K562 (cell line): ENCODE measurements around the gene PDE8A. TPM values are rescaled to one million over a fixed set of nuclear protein-coding genes. Genes with fewer than 3 reads are reported as not detected.

ENCODE experiments used
- ATAC-seq: fragments of 200-7000 bp; cut with Tn5 transposase; 3 replicates; pipeline ENCODE4 v1.9.1; 2020; ENCODE audit warnings: moderate library complexity
- BruUV-seq: library from RNA; stranded (reverse); fragments of 400-500 nt; replicated peaks from 2 replicates; lab custom pipeline; 2021; lab: Mats Ljungman, UMichigan
- CTCF ChIA-PET: fragments of 300-600 bp; formaldehyde crosslinking; extraction: SDS; loops from one replicate; lab custom pipeline; 2021; ENCODE audit warnings: low intra/inter-chr PET ratio; lab: Yijun Ruan, JAX
- POLR2A ChIA-PET: fragments of 300-600, 350-650 bp; sonication (Branson Sonifier 250); formaldehyde crosslinking; extraction: SDS; loops from one replicate; lab custom pipeline; 2021; ENCODE audit warnings: antibody characterized with exemption, inconsistent platforms; lab: Yijun Ruan, JAX
- DNase-seq, 4 experiments: peaks; one replicate each; pipeline versions ENCODE4 v3.0.0 to v3.0.0-alpha.2; 2011 to 2018; ENCODE audit warnings: low spot score in 3 of 4, mixed read lengths in 3 of 4; ENCODE audit errors: extremely low read depth in 1 of 4
- FAIRE-seq: peaks from 2 replicates; lab custom pipeline; 2011; peaks lifted over from hg19 to GRCh38; lab: Jason Lieb, UNC
- H2AFZ ChIP-seq: 2 replicates; pipeline ENCODE4 v1.6.0; 2011; ENCODE audit warnings: low read depth, low read length, control low read depth, inconsistent platforms
- H3K27ac ChIP-seq: fragments of 200-600 bp; 3 replicates; pipeline ENCODE4 v1.8.0; 2011; ENCODE audit warnings: low read depth, mild to moderate bottlenecking, control low read depth, inconsistent platforms, low read length, moderate library complexity, mixed read lengths; ENCODE audit errors: extremely low read depth
- H3K27me3 ChIP-seq, 2 experiments: fragments of 300-600 bp in 1 of 2; 2 replicates in 1 of 2; 3 replicates in 1 of 2; pipeline versions ENCODE4 v1.6.0 to v1.8.0; 2011; ENCODE audit warnings: inconsistent platforms in 2 of 2, low read length in 2 of 2, mild to moderate bottlenecking in 1 of 2, mixed read lengths in 1 of 2, moderate library complexity in 1 of 2; ENCODE audit not compliant: control insufficient read depth in 2 of 2, insufficient read depth in 2 of 2
- H3K36me3 ChIP-seq: fragments of 300-600 bp; 3 replicates; pipeline ENCODE4 v1.8.0; 2011; ENCODE audit warnings: mild to moderate bottlenecking, low read length, inconsistent platforms; ENCODE audit not compliant: control insufficient read depth, insufficient read depth
- H3K4me1 ChIP-seq, 2 experiments: fragments of 200-600 bp in 1 of 2; replicated peaks in 1 of 2; 2 replicates in 1 of 2; 3 replicates in 1 of 2; pipeline versions ENCODE4 v1.5.1 to v1.8.0; 2011; ENCODE audit warnings: inconsistent platforms in 2 of 2, low read length in 2 of 2, mild to moderate bottlenecking in 1 of 2, mixed read lengths in 1 of 2, moderate library complexity in 1 of 2; ENCODE audit not compliant: control insufficient read depth in 2 of 2, insufficient read depth in 2 of 2
- H3K4me2 ChIP-seq: 2 replicates; pipeline ENCODE4 v1.6.1; 2011; ENCODE audit warnings: low read length, control low read depth, inconsistent platforms, mixed read lengths; ENCODE audit not compliant: insufficient read depth
- H3K4me3 ChIP-seq: fragments of 200-600 bp; sonication (generic), shearing (Covaris generic); 2 replicates; pipeline ENCODE4 v1.5.1; 2016; ENCODE audit warnings: control low read depth, inconsistent platforms
- H3K79me2 ChIP-seq: fragments of 200-600 bp; 3 replicates; pipeline ENCODE4 v1.8.0; 2011; ENCODE audit warnings: low read length, inconsistent platforms; ENCODE audit not compliant: control insufficient read depth, insufficient read depth
- H3K9ac ChIP-seq, 2 experiments: 2 replicates each; pipeline versions ENCODE4 v1.6.0 to v1.6.1; 2011; ENCODE audit warnings: low read depth in 2 of 2, low read length in 2 of 2, control low read depth in 1 of 2, inconsistent platforms in 1 of 2, mild to moderate bottlenecking in 1 of 2, mixed read lengths in 1 of 2; ENCODE audit not compliant: insufficient read depth in 1 of 2
- H3K9me1 ChIP-seq: one replicate; pipeline ENCODE4 v1.6.0; 2011; ENCODE audit warnings: inconsistent platforms, mild to moderate bottlenecking, low read length, moderate library complexity; ENCODE audit not compliant: control insufficient read depth, insufficient read depth
- H3K9me3 ChIP-seq: replicated peaks from 2 replicates; pipeline ENCODE4 v1.5.1; 2011; ENCODE audit warnings: low read depth, low read length, inconsistent platforms; ENCODE audit not compliant: control insufficient read depth, insufficient read depth
- H4K20me1 ChIP-seq: replicated peaks from 2 replicates; pipeline ENCODE4 v1.6.1; 2011; ENCODE audit warnings: low read length, inconsistent platforms, mixed read lengths; ENCODE audit not compliant: control insufficient read depth, insufficient read depth
- ATF3 ChIP-seq, 2 experiments: fragments of 450-650 bp in 1 of 2; sonication (generic) in 1 of 2; formaldehyde crosslinking in 1 of 2; IDR thresholded peaks in 1 of 2; conservative IDR thresholded peaks in 1 of 2; 2 replicates each; pipeline versions ENCODE4 v1.6.1 to v1.8.1; 2016 to 2023; ENCODE audit warnings: mild to moderate bottlenecking in 2 of 2, moderate library complexity in 2 of 2, inconsistent platforms in 1 of 2, missing genetic modification reagents in 1 of 2
- ATF4 ChIP-seq: fragments of 450-650 bp; formaldehyde crosslinking; IDR thresholded peaks from 2 replicates; pipeline ENCODE4 v1.4.0; 2022; ENCODE audit warnings: mild to moderate bottlenecking, moderate library complexity
- CEBPG ChIP-seq, 3 experiments: fragments of 200-800 bp in 1 of 3; sonication (Bioruptor generic) in 1 of 3; sonication (generic) in 1 of 3; formaldehyde crosslinking in 1 of 3; IDR thresholded peaks in 2 of 3; conservative IDR thresholded peaks in 1 of 3; 2 replicates each; pipeline versions ENCODE4 v1.6.1 to v1.8.0; 2016 to 2022; ENCODE audit warnings: missing compliant biosample characterization in 2 of 3, missing genetic modification characterization in 2 of 3, mild to moderate bottlenecking in 1 of 3, missing genetic modification reagents in 1 of 3
- CHAMP1 ChIP-seq: fragments of 450-650 bp; IDR thresholded peaks from 2 replicates; pipeline ENCODE4 v1.6.1; 2016; ENCODE audit warnings: mild to moderate bottlenecking
- GABPA ChIP-seq: fragments of 200-800 bp; sonication (Bioruptor generic); conservative IDR thresholded peaks from 2 replicates; pipeline ENCODE4 v1.6.1; 2016; ENCODE audit warnings: low read depth, missing genetic modification characterization, missing compliant biosample characterization
- SIX5 ChIP-seq, 2 experiments: IDR thresholded peaks; 2 replicates each; pipeline ENCODE4 v1.6.1; 2011; ENCODE audit warnings: low read length in 2 of 2, borderline replicate concordance in 1 of 2, low read depth in 1 of 2, mild to moderate bottlenecking in 1 of 2, moderate library complexity in 1 of 2; ENCODE audit not compliant: insufficient read depth in 1 of 2
- ZBTB5 ChIP-seq: fragments of 450-650 bp; IDR thresholded peaks from 2 replicates; pipeline ENCODE4 v1.6.1; 2017; ENCODE audit warnings: antibody characterized with exemption
- ZNF3 ChIP-seq: fragments of 250-450 bp; sonication (Bioruptor Pico); IDR thresholded peaks from 2 replicates; pipeline ENCODE4 v1.5.0; 2021; ENCODE audit warnings: mild to moderate bottlenecking, moderate library complexity
- ZSCAN32 ChIP-seq: fragments of 450-650 bp; formaldehyde crosslinking; IDR thresholded peaks from 2 replicates; pipeline ENCODE4 v1.4.0; 2020; ENCODE audit warnings: mild to moderate bottlenecking, moderate library complexity
- WGBS: fragments of 100-300 bp; shearing (Covaris generic); methylation state at CpG from one replicate; pipeline ENCODE4 v1.1.6; 2016; ENCODE audit warnings: low coverage, mixed read lengths; ENCODE audit not compliant: insufficient coverage; ENCODE audit errors: missing lambda C conversion rate; 5-methylcytosine and 5-hydroxymethylcytosine counted together
- in situ Hi-C: fragments of 300-500 bp; cut with MboI; formaldehyde crosslinking; loops from 4 replicates; pipeline ENCODE4 v1.15.0; 2018; ENCODE audit warnings: inconsistent platforms, mixed read lengths
- intact Hi-C: fragments of 100-400 bp; cut with micrococcal nuclease; formaldehyde crosslinking; loops from 2 replicates; pipeline ENCODE4 v1.14.2; 2022
- polyA plus RNA-seq, 8 experiments: library from polyadenylated mRNA; depleted of rRNA in 4 of 8; stranded (reverse) in 5 of 8; unstranded in 3 of 8; fragments of >200 nt; fragmentation: Nextera tagmentation in 2 of 8; fragmentation: Illumina TruSeq in 1 of 8; extraction: Ambion mirVana in 2 of 8; extraction: Trizol in 1 of 8; gene quantifications; 2 replicates each; pipeline versions ENCODE4 v1.2.1 to v1.2.3, GENCODE V29; 2011 to 2014; ENCODE audit warnings: inconsistent platforms in 1 of 8, missing spikeins in 1 of 8
- total RNA-seq, 7 experiments: library from RNA; depleted of rRNA in 6 of 7; stranded (reverse); fragments of >200 nt in 6 of 7; fragmentation: Illumina TruSeq in 2 of 7; extraction: Trizol in 2 of 7; gene quantifications; 2 replicates each; pipeline versions ENCODE4 v1.2.1 to v1.2.3, GENCODE V29; 2011 to 2021; ENCODE audit warnings: low replicate concordance in 1 of 7

The PDE8A gene
- total and polyA plus RNA-seq, 9 of the 15 experiments (the other 6 are each of a cell fraction or from before 2014, with no cell fraction given), result 5.9 to 40.3 (median 19.8) TPM

DNA sequence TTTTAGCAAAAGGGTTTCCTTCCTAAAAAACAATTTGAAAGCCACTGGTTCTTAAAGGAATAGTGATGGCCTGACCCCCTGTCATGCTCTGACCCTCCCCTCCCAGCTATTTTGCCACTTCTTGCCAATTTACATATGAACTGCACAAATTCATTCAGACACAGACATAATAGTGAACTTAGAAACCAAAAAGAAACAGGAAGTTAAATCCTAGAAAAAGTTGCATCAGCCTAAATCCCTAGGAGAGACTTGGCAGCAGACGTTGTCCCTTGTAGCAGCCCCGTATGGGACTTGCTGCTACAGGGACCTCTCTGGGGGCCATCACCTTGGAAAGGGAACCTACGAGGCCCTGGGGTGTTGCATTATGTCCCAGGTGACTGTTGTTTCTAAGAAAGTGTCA, 14.3 kb upstream of the PDE8A start:
- Histone ChIP-seq H4K20me1 (no peaks in the 10 kb centered on the region), H2AFZ (peak overlapping the region; percentile 18; the same call in 1 of the 2 replicates), H3K4me1 (peaks cover 0 to 12% of the 10 kb centered on the region in 2 experiments; a peak in 3 of 5 replicates), H3K79me2 (no peaks in the 10 kb centered on the region), H3K9me3 (0 out of 2 replicates have a peak, but pooled peaks cover 5% of the 10 kb centered on the region), H3K9ac (no peak overlapping the region), H3K4me2 (no peak overlapping the region), H3K36me3 (no peaks in the 10 kb centered on the region), H3K4me3 (no peak overlapping the region), H3K27ac (no peak overlapping the region; the same call in 2 of the 3 replicates), H3K27me3 (no peaks in the 10 kb centered on the region), H3K9me1 (no peaks in the 10 kb centered on the region)
- TF ChIP-seq ZNF3 (no peak), ATF4 (CRISPR knock-in tag) (peak; percentile 75; the same call in 1 of the 2 replicates), SIX5 (IDR thresholded peaks at IDR 0.05; ENCODE audit: borderline replicate concordance in 1 of 2, insufficient read depth in 1 of 2, low read depth in 1 of 2, low read length in 2 of 2) (no peak), CHAMP1 (no peak), ZBTB5 (no peak), GABPA (tag) (0 out of 2 replicates have a peak, but pooled peaks have one; percentile 22), ATF3 (IDR thresholded peaks at IDR 0.05) (peak; percentile 56; the same call in 1 of the 2 replicates), ATF3 (CRISPR knock-in tag; conservative IDR thresholded peaks at IDR 0.05) (no peak), CEBPG (CRISPR knock-in tag; IDR thresholded peaks at IDR 0.05) (peak; percentile 85), CEBPG (tag; conservative IDR thresholded peaks at IDR 0.05 in 1 of 2, IDR thresholded peaks at IDR 0.05 in 1 of 2) (peak; percentile 50 to 75; a peak in 3 of 4 replicates), ZSCAN32 (CRISPR knock-in tag) (0 out of 2 replicates have a peak, but pooled peaks have one; percentile 29)
- no peak for DNase-seq
- ChIA-PET CTCF (no interaction called here), POLR2A (no interaction called here)
- in situ Hi-C loops (no loop called here), intact Hi-C loops (no loop called here)
- ATAC-seq, result no peak; the same call in 2 of the 3 replicates
- BruUV-seq, result no TSS peak
- WGBS, result 57% methylated on average over 2 of the region's 3 CpGs
- FAIRE-seq, result no peak
